K562 (cell line): ENCODE data around the gene IL1RL1. TPM values are rescaled to one million over a fixed set of nuclear protein-coding genes. Genes with fewer than 3 reads are reported as not detected.

Experiments
- ATAC-seq: fragments of 200-7000 bp; cut with Tn5 transposase; 3 replicates; pipeline ENCODE4 v1.9.1; 2020; ENCODE audit warnings: moderate library complexity
- BruUV-seq: library from RNA; stranded (reverse); fragments of 400-500 nt; replicated peaks from 2 replicates; lab custom pipeline; 2021; lab: Mats Ljungman, UMichigan
- CTCF ChIA-PET: fragments of 300-600 bp; formaldehyde crosslinking; extraction: SDS; loops from one replicate; lab custom pipeline; 2021; ENCODE audit warnings: low intra/inter-chr PET ratio; lab: Yijun Ruan, JAX
- POLR2A ChIA-PET: fragments of 300-600, 350-650 bp; sonication (Branson Sonifier 250); formaldehyde crosslinking; extraction: SDS; loops from one replicate; lab custom pipeline; 2021; ENCODE audit warnings: antibody characterized with exemption, inconsistent platforms; lab: Yijun Ruan, JAX
- DNase-seq, 4 experiments: peaks; one replicate each; pipeline versions ENCODE4 v3.0.0 to v3.0.0-alpha.2; 2011 to 2018; ENCODE audit warnings: low spot score in 3 of 4, mixed read lengths in 3 of 4; ENCODE audit errors: extremely low read depth in 1 of 4
- FAIRE-seq: peaks from 2 replicates; lab custom pipeline; 2011; peaks lifted over from hg19 to GRCh38; lab: Jason Lieb, UNC
- H2AFZ ChIP-seq: 2 replicates; pipeline ENCODE4 v1.6.0; 2011; ENCODE audit warnings: low read depth, low read length, control low read depth, inconsistent platforms
- H3K27ac ChIP-seq: fragments of 200-600 bp; 3 replicates; pipeline ENCODE4 v1.8.0; 2011; ENCODE audit warnings: low read depth, mild to moderate bottlenecking, control low read depth, inconsistent platforms, low read length, moderate library complexity, mixed read lengths; ENCODE audit errors: extremely low read depth
- H3K27me3 ChIP-seq, 2 experiments: fragments of 300-600 bp in 1 of 2; 2 replicates in 1 of 2; 3 replicates in 1 of 2; pipeline versions ENCODE4 v1.6.0 to v1.8.0; 2011; ENCODE audit warnings: inconsistent platforms in 2 of 2, low read length in 2 of 2, mild to moderate bottlenecking in 1 of 2, mixed read lengths in 1 of 2, moderate library complexity in 1 of 2; ENCODE audit not compliant: control insufficient read depth in 2 of 2, insufficient read depth in 2 of 2
- H3K36me3 ChIP-seq: fragments of 300-600 bp; 3 replicates; pipeline ENCODE4 v1.8.0; 2011; ENCODE audit warnings: mild to moderate bottlenecking, low read length, inconsistent platforms; ENCODE audit not compliant: control insufficient read depth, insufficient read depth
- H3K4me1 ChIP-seq, 2 experiments: fragments of 200-600 bp in 1 of 2; replicated peaks in 1 of 2; 2 replicates in 1 of 2; 3 replicates in 1 of 2; pipeline versions ENCODE4 v1.5.1 to v1.8.0; 2011; ENCODE audit warnings: inconsistent platforms in 2 of 2, low read length in 2 of 2, mild to moderate bottlenecking in 1 of 2, mixed read lengths in 1 of 2, moderate library complexity in 1 of 2; ENCODE audit not compliant: control insufficient read depth in 2 of 2, insufficient read depth in 2 of 2
- H3K4me2 ChIP-seq: 2 replicates; pipeline ENCODE4 v1.6.1; 2011; ENCODE audit warnings: low read length, control low read depth, inconsistent platforms, mixed read lengths; ENCODE audit not compliant: insufficient read depth
- H3K4me3 ChIP-seq: fragments of 200-600 bp; sonication (generic), shearing (Covaris generic); 2 replicates; pipeline ENCODE4 v1.5.1; 2016; ENCODE audit warnings: control low read depth, inconsistent platforms
- H3K79me2 ChIP-seq: fragments of 200-600 bp; 3 replicates; pipeline ENCODE4 v1.8.0; 2011; ENCODE audit warnings: low read length, inconsistent platforms; ENCODE audit not compliant: control insufficient read depth, insufficient read depth
- H3K9ac ChIP-seq, 2 experiments: 2 replicates each; pipeline versions ENCODE4 v1.6.0 to v1.6.1; 2011; ENCODE audit warnings: low read depth in 2 of 2, low read length in 2 of 2, control low read depth in 1 of 2, inconsistent platforms in 1 of 2, mild to moderate bottlenecking in 1 of 2, mixed read lengths in 1 of 2; ENCODE audit not compliant: insufficient read depth in 1 of 2
- H3K9me1 ChIP-seq: one replicate; pipeline ENCODE4 v1.6.0; 2011; ENCODE audit warnings: inconsistent platforms, mild to moderate bottlenecking, low read length, moderate library complexity; ENCODE audit not compliant: control insufficient read depth, insufficient read depth
- H3K9me3 ChIP-seq: replicated peaks from 2 replicates; pipeline ENCODE4 v1.5.1; 2011; ENCODE audit warnings: low read depth, low read length, inconsistent platforms; ENCODE audit not compliant: control insufficient read depth, insufficient read depth
- H4K20me1 ChIP-seq: replicated peaks from 2 replicates; pipeline ENCODE4 v1.6.1; 2011; ENCODE audit warnings: low read length, inconsistent platforms, mixed read lengths; ENCODE audit not compliant: control insufficient read depth, insufficient read depth
- ATF1 ChIP-seq, 2 experiments: fragments of 450-650 bp in 1 of 2; IDR thresholded peaks; 2 replicates each; pipeline ENCODE4 v1.6.1; 2016; ENCODE audit warnings: missing compliant biosample characterization in 1 of 2, missing genetic modification characterization in 1 of 2
- CEBPG ChIP-seq, 3 experiments: fragments of 200-800 bp in 1 of 3; sonication (Bioruptor generic) in 1 of 3; sonication (generic) in 1 of 3; formaldehyde crosslinking in 1 of 3; IDR thresholded peaks in 2 of 3; conservative IDR thresholded peaks in 1 of 3; 2 replicates each; pipeline versions ENCODE4 v1.6.1 to v1.8.0; 2016 to 2022; ENCODE audit warnings: missing compliant biosample characterization in 2 of 3, missing genetic modification characterization in 2 of 3, mild to moderate bottlenecking in 1 of 3, missing genetic modification reagents in 1 of 3
- CREM ChIP-seq: IDR thresholded peaks from 2 replicates; pipeline ENCODE4 v1.6.1; 2014; ENCODE audit warnings: antibody characterized with exemption, low read depth
- HDAC6 ChIP-seq: IDR thresholded peaks from 2 replicates; pipeline ENCODE4 v1.6.1; 2012; ENCODE audit warnings: low read depth, mild to moderate bottlenecking, control low read depth, inconsistent platforms, low read length, moderate library complexity
- JUND ChIP-seq, 2 experiments: IDR thresholded peaks; 2 replicates in 1 of 2; 3 replicates in 1 of 2; pipeline ENCODE4 v1.6.1; 2011; ENCODE audit warnings: borderline replicate concordance in 2 of 2, low read depth in 2 of 2, low read length in 2 of 2, improper control_type of control experiment in 1 of 2, missing biosample characterization in 1 of 2, missing genetic modification characterization in 1 of 2, missing genetic modification reagents in 1 of 2
- RCOR1 ChIP-seq, 2 experiments: IDR thresholded peaks; 2 replicates each; pipeline ENCODE4 v1.6.1; 2012; ENCODE audit warnings: low read depth in 2 of 2, low read length in 2 of 2, borderline replicate concordance in 1 of 2, improper control_type of control experiment in 1 of 2
- SMAD4 ChIP-seq: fragments of 250-450 bp; sonication (Bioruptor Pico); conservative IDR thresholded peaks from 2 replicates; pipeline ENCODE4 v1.8.0; 2021; ENCODE audit warnings: inconsistent platforms, mild to moderate bottlenecking, moderate library complexity
- SMARCB1 ChIP-seq: IDR thresholded peaks from 2 replicates; pipeline ENCODE4 v1.6.1; 2011; ENCODE audit warnings: improper control_type of control experiment, low read depth; ENCODE audit not compliant: insufficient read length
- SMARCE1 ChIP-seq: fragments of 450-650 bp; IDR thresholded peaks from 2 replicates; pipeline ENCODE4 v1.7.1; 2016; ENCODE audit warnings: mild to moderate bottlenecking
- TEAD1 ChIP-seq, 2 experiments: fragments of 450-650 bp in 1 of 2; sonication (generic) in 1 of 2; formaldehyde crosslinking; IDR thresholded peaks; 2 replicates each; pipeline versions ENCODE4 v1.4.0 to v1.8.0; 2020 to 2022; ENCODE audit warnings: mild to moderate bottlenecking in 2 of 2, missing genetic modification reagents in 1 of 2
- ZNF239 ChIP-seq: fragments of 250-450 bp; sonication (Bioruptor Pico); IDR thresholded peaks from 2 replicates; pipeline ENCODE4 v1.4.0; 2020; ENCODE audit warnings: mild to moderate bottlenecking
- ZNF263 ChIP-seq: sonication (generic); formaldehyde crosslinking; IDR thresholded peaks from 2 replicates; pipeline ENCODE4 v1.8.0; 2022; ENCODE audit warnings: mild to moderate bottlenecking, missing genetic modification reagents, borderline replicate concordance
- ZNF707 ChIP-seq: fragments of 250-450 bp; sonication (Bioruptor Pico); conservative IDR thresholded peaks from 2 replicates; pipeline ENCODE4 v1.8.0; 2022; ENCODE audit warnings: inconsistent platforms, mild to moderate bottlenecking, moderate library complexity
- WGBS: fragments of 100-300 bp; shearing (Covaris generic); methylation state at CpG from one replicate; pipeline ENCODE4 v1.1.6; 2016; ENCODE audit warnings: low coverage, mixed read lengths; ENCODE audit not compliant: insufficient coverage; ENCODE audit errors: missing lambda C conversion rate; 5-methylcytosine and 5-hydroxymethylcytosine counted together
- in situ Hi-C: fragments of 300-500 bp; cut with MboI; formaldehyde crosslinking; loops from 4 replicates; pipeline ENCODE4 v1.15.0; 2018; ENCODE audit warnings: inconsistent platforms, mixed read lengths
- intact Hi-C: fragments of 100-400 bp; cut with micrococcal nuclease; formaldehyde crosslinking; loops from 2 replicates; pipeline ENCODE4 v1.14.2; 2022
- polyA plus RNA-seq, 8 experiments: library from polyadenylated mRNA; depleted of rRNA in 4 of 8; stranded (reverse) in 5 of 8; unstranded in 3 of 8; fragments of >200 nt; fragmentation: Nextera tagmentation in 2 of 8; fragmentation: Illumina TruSeq in 1 of 8; extraction: Ambion mirVana in 2 of 8; extraction: Trizol in 1 of 8; gene quantifications; 2 replicates each; pipeline versions ENCODE4 v1.2.1 to v1.2.3, GENCODE V29; 2011 to 2014; ENCODE audit warnings: inconsistent platforms in 1 of 8, missing spikeins in 1 of 8
- total RNA-seq, 7 experiments: library from RNA; depleted of rRNA in 6 of 7; stranded (reverse); fragments of >200 nt in 6 of 7; fragmentation: Illumina TruSeq in 2 of 7; extraction: Trizol in 2 of 7; gene quantifications; 2 replicates each; pipeline versions ENCODE4 v1.2.1 to v1.2.3, GENCODE V29; 2011 to 2021; ENCODE audit warnings: low replicate concordance in 1 of 7
- TF ChIP-seq, protein P1 (sequence below): sonication (generic); formaldehyde crosslinking; IDR thresholded peaks from 2 replicates; pipeline ENCODE4 v1.8.0; 2022; ENCODE audit warnings: missing genetic modification reagents, mild to moderate bottlenecking, borderline replicate concordance
- TF ChIP-seq, protein P2 (sequence below): fragments of 250-450 bp; sonication (Bioruptor Pico); IDR thresholded peaks from 2 replicates; pipeline ENCODE4 v1.5.0; 2021; ENCODE audit warnings: mild to moderate bottlenecking, moderate library complexity

IL1RL1 gene
- total and polyA plus RNA-seq, 9 of the 15 experiments (the other 6 are each of a cell fraction or from before 2014, with no cell fraction given), result 0.06 to 3.3 (median 0.59) TPM

DNA sequence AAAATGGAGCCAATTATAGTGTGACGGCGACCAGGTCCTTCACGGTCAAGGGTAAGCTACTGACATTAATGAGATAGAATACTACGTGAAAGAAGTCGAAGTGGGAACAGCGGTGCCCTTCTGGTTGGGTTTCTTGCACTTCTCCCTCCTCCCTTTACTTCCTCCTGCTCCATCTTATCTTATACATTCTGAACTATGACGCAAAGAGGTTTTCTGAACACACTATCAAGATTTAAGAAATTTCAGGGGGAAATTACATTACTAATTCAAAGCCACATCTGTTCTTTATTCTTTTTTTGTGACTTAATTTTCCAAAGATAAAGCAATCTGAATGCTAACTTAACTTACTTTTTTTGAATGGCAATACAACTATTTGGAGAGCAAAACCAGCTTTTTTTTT lies 29.4 kb downstream of the IL1RL1 start:
- Histone ChIP-seq H3K9me1 (no peaks in the 10 kb centered on the region), H3K27me3 (no peaks in the 10 kb centered on the region), H3K27ac (no peak overlapping the region), H3K4me3 (no peak overlapping the region), H3K9me3 (0 out of 2 replicates have a peak, but pooled peaks cover 3% of the 10 kb centered on the region), H3K36me3 (no peaks in the 10 kb centered on the region), H3K9ac (no peak overlapping the region), H3K4me2 (no peak overlapping the region), H3K4me1 (peaks cover 0 to 26% of the 10 kb centered on the region in 2 experiments; a peak in 4 of 5 replicates), H3K79me2 (no peaks in the 10 kb centered on the region), H4K20me1 (no peaks in the 10 kb centered on the region), H2AFZ (no peak overlapping the region)
- 17% methylated on average over 7 of the region's 7 CpGs for WGBS
- intact Hi-C loops, result no loop called here
- ChIA-PET CTCF (interaction anchor here (0.7 kb wide), 1 partner anchor 12 kb away, joined by 4 read pairs; no protein-coding TSS in a partner anchor), POLR2A (no interaction called here)
- BruUV-seq, result no TSS peak
- ATAC-seq (no peak), FAIRE-seq (no peak), DNase-seq (no peak)
- in situ Hi-C loops, result no loop called here
- TF ChIP-seq RCOR1 (IDR thresholded peaks at IDR 0.05; ENCODE audit: borderline replicate concordance in 1 of 2, low read depth in 2 of 2, low read length in 2 of 2) (0 out of 4 replicates have a peak, but pooled peaks of 1 of the 2 experiments have one; percentile 8), ATF1 (CRISPR knock-in tag; IDR thresholded peaks at IDR 0.05) (no peak), ATF1 (tag; IDR thresholded peaks at IDR 0.05) (peak; percentile 29; the same call in 1 of the 2 replicates), JUND (IDR thresholded peaks at IDR 0.05; ENCODE audit: borderline replicate concordance, low read depth, low read length) (no peak), JUND (tag; IDR thresholded peaks at IDR 0.05; ENCODE audit: borderline replicate concordance, low read depth, low read length) (no peak), SMARCB1 (no peak), TEAD1 (CRISPR knock-in tag; IDR thresholded peaks at IDR 0.05) (0 out of 4 replicates have a peak, but pooled peaks of 1 of the 2 experiments have one; percentile 26), SMARCE1 (peak; percentile 24; the same call in 1 of the 2 replicates), ZNF263 (CRISPR knock-in tag) (peak; percentile 46; the same call in 1 of the 2 replicates), ZNF707 (CRISPR knock-in tag) (no peak), CEBPG (CRISPR knock-in tag; IDR thresholded peaks at IDR 0.05) (no peak), CEBPG (tag; conservative IDR thresholded peaks at IDR 0.05 in 1 of 2, IDR thresholded peaks at IDR 0.05 in 1 of 2) (0 out of 4 replicates have a peak, but pooled peaks of 1 of the 2 experiments have one; percentile 7), CREM (peak; percentile 71), SMAD4 (CRISPR knock-in tag) (no peak), ZNF239 (CRISPR knock-in tag) (no peak), HDAC6 (no peak)
- TF ChIP-seq, protein P1, sequence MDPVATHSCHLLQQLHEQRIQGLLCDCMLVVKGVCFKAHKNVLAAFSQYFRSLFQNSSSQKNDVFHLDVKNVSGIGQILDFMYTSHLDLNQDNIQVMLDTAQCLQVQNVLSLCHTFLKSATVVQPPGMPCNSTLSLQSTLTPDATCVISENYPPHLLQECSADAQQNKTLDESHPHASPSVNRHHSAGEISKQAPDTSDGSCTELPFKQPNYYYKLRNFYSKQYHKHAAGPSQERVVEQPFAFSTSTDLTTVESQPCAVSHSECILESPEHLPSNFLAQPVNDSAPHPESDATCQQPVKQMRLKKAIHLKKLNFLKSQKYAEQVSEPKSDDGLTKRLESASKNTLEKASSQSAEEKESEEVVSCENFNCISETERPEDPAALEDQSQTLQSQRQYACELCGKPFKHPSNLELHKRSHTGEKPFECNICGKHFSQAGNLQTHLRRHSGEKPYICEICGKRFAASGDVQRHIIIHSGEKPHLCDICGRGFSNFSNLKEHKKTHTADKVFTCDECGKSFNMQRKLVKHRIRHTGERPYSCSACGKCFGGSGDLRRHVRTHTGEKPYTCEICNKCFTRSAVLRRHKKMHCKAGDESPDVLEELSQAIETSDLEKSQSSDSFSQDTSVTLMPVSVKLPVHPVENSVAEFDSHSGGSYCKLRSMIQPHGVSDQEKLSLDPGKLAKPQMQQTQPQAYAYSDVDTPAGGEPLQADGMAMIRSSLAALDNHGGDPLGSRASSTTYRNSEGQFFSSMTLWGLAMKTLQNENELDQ (CRISPR knock-in tag), result no peak
- TF ChIP-seq, protein P2, sequence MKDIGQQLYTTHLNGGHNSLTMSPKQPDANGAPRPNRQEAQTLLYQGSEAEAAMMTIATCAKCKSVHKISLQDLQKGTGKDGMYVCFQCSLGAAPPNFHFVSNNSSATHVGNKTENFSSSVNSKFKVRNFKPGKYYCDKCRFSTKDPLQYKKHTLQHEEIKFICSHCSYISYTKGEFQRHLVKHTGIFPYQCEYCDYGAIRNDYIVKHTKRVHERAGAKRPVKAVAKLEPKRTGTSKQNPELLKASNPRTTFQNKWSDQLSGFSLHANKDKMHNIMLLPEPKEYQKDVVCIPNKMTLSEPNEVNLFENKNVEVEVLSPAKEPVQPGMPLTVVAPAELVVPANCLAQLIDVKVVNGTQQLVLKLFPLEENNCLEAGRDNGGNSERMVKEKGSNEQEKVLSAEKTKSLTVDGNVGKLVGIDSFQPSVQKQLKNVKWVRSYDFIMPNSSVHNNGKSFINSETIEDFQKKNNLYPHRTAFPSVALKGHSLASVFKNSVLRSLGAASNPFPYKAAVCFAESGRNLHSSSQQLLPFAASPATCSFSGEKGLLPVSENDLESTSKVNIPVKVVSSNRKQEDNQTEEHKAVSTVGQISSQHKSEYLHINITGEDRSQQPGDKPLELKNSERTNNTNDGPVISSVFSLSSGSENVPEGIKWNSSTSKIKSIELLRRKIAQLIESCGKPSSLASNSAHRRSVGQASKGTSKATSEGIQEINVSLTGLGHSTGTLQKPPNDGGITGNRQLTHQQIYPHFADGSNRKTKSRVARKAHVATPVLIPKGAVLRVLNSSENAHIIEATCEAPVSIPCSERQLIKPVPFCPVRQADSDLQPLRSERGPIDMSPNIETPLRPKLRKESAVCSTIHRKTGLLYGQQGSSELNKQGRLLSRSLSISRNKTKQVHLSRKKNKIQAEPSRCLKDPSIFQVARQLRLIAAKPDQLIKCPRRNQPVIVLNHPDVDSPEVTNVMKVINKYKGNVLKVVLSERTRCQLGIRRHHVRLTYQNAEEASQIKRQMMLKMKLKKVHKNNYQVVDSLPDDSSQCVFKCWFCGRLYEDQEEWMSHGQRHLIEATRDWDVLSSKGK, result no peak
